IMR-90 (cell line): Measurements from ENCODE around the gene GOLGA8B. TPM values are rescaled to one million over a fixed set of nuclear protein-coding genes. Genes with fewer than 3 reads are reported as not detected.

Source experiments
- ATAC-seq: fragments of 200-7000 bp; cut with Tn5 transposase; 2 replicates; pipeline ENCODE4 v1.9.1; 2020; ENCODE audit warnings: low read depth, mild to moderate bottlenecking, moderate library complexity
- BruUV-seq: library from RNA; stranded (reverse); fragments of 400-500 nt; replicated peaks from 2 replicates; lab custom pipeline; 2021; lab: Mats Ljungman, UMichigan
- CTCF ChIA-PET: fragments of 300-600 bp; formaldehyde crosslinking; extraction: SDS; loops from one replicate; lab custom pipeline; 2021; ENCODE audit warnings: antibody characterized with exemption; lab: Yijun Ruan, JAX
- POLR2A ChIA-PET: fragments of 300-600 bp; sonication (Branson Sonifier 250); formaldehyde crosslinking; loops from one replicate; lab custom pipeline; 2022; ENCODE audit warnings: antibody characterized with exemption; ENCODE audit not compliant: unreplicated experiment; lab: Charles Lee
- DNase-seq: peaks from one replicate; pipeline ENCODE4 v3.0.0; 2013
- H2AFZ ChIP-seq: replicated peaks from 2 replicates; pipeline ENCODE3; 2013; ENCODE audit warnings: low read length, mild to moderate bottlenecking; ENCODE audit not compliant: poor library complexity
- H2AK5ac ChIP-seq: 2 replicates; pipeline ENCODE4 v1.6.1; 2013; ENCODE audit warnings: low read depth, low read length, inconsistent platforms
- H2AK9ac ChIP-seq: replicated peaks from 2 replicates; pipeline ENCODE3; 2013; ENCODE audit warnings: mild to moderate bottlenecking, low read depth, low read length, moderate library complexity; ENCODE audit not compliant: poor library complexity
- H2BK120ac ChIP-seq: 2 replicates; pipeline ENCODE4 v1.6.1; 2013; ENCODE audit warnings: low read depth, low read length, inconsistent platforms
- H2BK15ac ChIP-seq: 3 replicates; pipeline ENCODE4 v1.6.1; 2013; ENCODE audit warnings: low read depth, low read length, inconsistent platforms
- H2BK20ac ChIP-seq: 2 replicates; pipeline ENCODE4 v1.6.1; 2013; ENCODE audit warnings: low read depth, mild to moderate bottlenecking, inconsistent platforms, low read length, moderate library complexity
- H2BK5ac ChIP-seq: 2 replicates; pipeline ENCODE4 v1.6.1; 2013; ENCODE audit warnings: mild to moderate bottlenecking, low read depth, low read length, inconsistent platforms; ENCODE audit not compliant: poor library complexity, severe bottlenecking
- H3K14ac ChIP-seq: replicated peaks from 2 replicates; pipeline ENCODE4 v1.6.1; 2013; ENCODE audit warnings: low read depth, low read length, inconsistent platforms
- H3K18ac ChIP-seq: 2 replicates; pipeline ENCODE4 v1.6.1; 2013; ENCODE audit warnings: low read depth, low read length, control low read depth
- H3K23ac ChIP-seq: 2 replicates; pipeline ENCODE4 v1.6.1; 2013; ENCODE audit warnings: low read depth, low read length, inconsistent platforms
- H3K27ac ChIP-seq: 2 replicates; pipeline ENCODE4 v1.5.1; 2013; ENCODE audit warnings: mild to moderate bottlenecking, control low read depth, low read length; ENCODE audit not compliant: insufficient read depth
- H3K27me3 ChIP-seq: 2 replicates; pipeline ENCODE4 v1.6.1; 2013; ENCODE audit warnings: low read length; ENCODE audit not compliant: control insufficient read depth, insufficient read depth
- H3K36me3 ChIP-seq: 2 replicates; pipeline ENCODE4 v1.6.1; 2013; ENCODE audit warnings: low read length, mixed read lengths; ENCODE audit not compliant: control insufficient read depth, insufficient read depth
- H3K4ac ChIP-seq: 2 replicates; pipeline ENCODE4 v1.6.1; 2013; ENCODE audit warnings: low read depth, low read length, inconsistent platforms
- H3K4me1 ChIP-seq: 2 replicates; pipeline ENCODE4 v1.6.1; 2013; ENCODE audit warnings: low read length, mixed read lengths; ENCODE audit not compliant: control insufficient read depth, insufficient read depth
- H3K4me2 ChIP-seq: 2 replicates; pipeline ENCODE4 v1.6.1; 2013; ENCODE audit warnings: low read depth, mild to moderate bottlenecking, control low read depth, low read length, moderate library complexity
- H3K4me3 ChIP-seq: 2 replicates; pipeline ENCODE4 v1.5.1; 2013; ENCODE audit warnings: low read depth, mild to moderate bottlenecking, control low read depth, low read length, moderate library complexity; ENCODE audit not compliant: insufficient read depth
- H3K56ac ChIP-seq: 2 replicates; pipeline ENCODE4 v1.6.1; 2013; ENCODE audit warnings: low read length, inconsistent platforms; ENCODE audit not compliant: insufficient read depth; ENCODE audit errors: extremely low read depth
- H3K79me1 ChIP-seq, 2 experiments: 2 replicates each; pipeline ENCODE4 v1.6.1; 2013; ENCODE audit warnings: low read length in 2 of 2, inconsistent platforms in 1 of 2, low read depth in 1 of 2
- H3K9ac ChIP-seq: 2 replicates; pipeline ENCODE4 v1.6.1; 2013; ENCODE audit warnings: low read depth, low read length, control low read depth
- H3K9me1 ChIP-seq: 2 replicates; pipeline ENCODE4 v1.6.1; 2013; ENCODE audit warnings: low read length, inconsistent platforms; ENCODE audit not compliant: insufficient read depth
- H3K9me3 ChIP-seq: 2 replicates; pipeline ENCODE4 v1.6.1; 2013; ENCODE audit warnings: low read length; ENCODE audit not compliant: control insufficient read depth, insufficient read depth
- H4K20me1 ChIP-seq: 2 replicates; pipeline ENCODE4 v1.6.1; 2013; ENCODE audit warnings: low read length, inconsistent platforms; ENCODE audit not compliant: insufficient read depth
- H4K5ac ChIP-seq: 2 replicates; pipeline ENCODE4 v1.6.1; 2013; ENCODE audit warnings: mild to moderate bottlenecking, low read depth, low read length, control low read depth
- H4K8ac ChIP-seq, 2 experiments: 2 replicates each; pipeline ENCODE4 v1.6.1; 2013; ENCODE audit warnings: low read depth in 2 of 2, low read length in 2 of 2, control low read depth in 1 of 2, inconsistent platforms in 1 of 2
- H4K91ac ChIP-seq: 2 replicates; pipeline ENCODE4 v1.6.1; 2013; ENCODE audit warnings: low read depth, low read length, inconsistent platforms; ENCODE audit not compliant: insufficient read depth
- BHLHE40 ChIP-seq: fragments of 150-350 bp; IDR thresholded peaks from 2 replicates; pipeline ENCODE4 v1.6.1; 2016; ENCODE audit warnings: mild to moderate bottlenecking, low read depth, low read length
- CEBPB ChIP-seq: IDR thresholded peaks from 2 replicates; pipeline ENCODE4 v1.6.1; 2012; ENCODE audit warnings: low read depth, low read length, improper control_type of control experiment
- CHD1 ChIP-seq: IDR thresholded peaks from 2 replicates; pipeline ENCODE4 v1.6.1; 2012; ENCODE audit warnings: low read depth, low read length, improper control_type of control experiment
- CTCF ChIP-seq: conservative IDR thresholded peaks from 2 replicates; pipeline ENCODE4 v1.5.1; 2012; ENCODE audit warnings: mild to moderate bottlenecking, low read depth, low read length, improper control_type of control experiment
- ELK1 ChIP-seq: fragments of 150-350 bp; IDR thresholded peaks from 2 replicates; pipeline ENCODE4 v1.6.1; 2016; ENCODE audit warnings: low read depth, mild to moderate bottlenecking, low read length, moderate library complexity, borderline replicate concordance
- FOS ChIP-seq: fragments of 150-350 bp; IDR thresholded peaks from 2 replicates; pipeline ENCODE4 v1.6.1; 2016; ENCODE audit warnings: low read depth, low read length
- MAFK ChIP-seq: IDR thresholded peaks from 2 replicates; pipeline ENCODE4 v1.6.1; 2012; ENCODE audit warnings: low read depth, low read length, improper control_type of control experiment
- MAZ ChIP-seq: IDR thresholded peaks from 2 replicates; pipeline ENCODE4 v1.6.1; 2012; ENCODE audit warnings: low read depth, mild to moderate bottlenecking, low read length, improper control_type of control experiment, moderate library complexity, borderline replicate concordance
- MXI1 ChIP-seq: IDR thresholded peaks from 2 replicates; pipeline ENCODE4 v1.6.1; 2012; ENCODE audit warnings: low read depth, mild to moderate bottlenecking, low read length, moderate library complexity, borderline replicate concordance
- NFE2L2 ChIP-seq: fragments of 150-350 bp; IDR thresholded peaks from 2 replicates; pipeline ENCODE4 v1.6.1; 2016; ENCODE audit warnings: low read depth, mild to moderate bottlenecking, low read length
- POLR2A ChIP-seq: IDR thresholded peaks from 2 replicates; pipeline ENCODE4 v1.6.1; 2012; ENCODE audit warnings: mild to moderate bottlenecking, low read depth, low read length
- RAD21 ChIP-seq: IDR thresholded peaks from 2 replicates; pipeline ENCODE4 v1.6.1; 2012; ENCODE audit warnings: low read length, improper control_type of control experiment
- RFX5 ChIP-seq: IDR thresholded peaks from 2 replicates; pipeline ENCODE4 v1.8.0; 2012; ENCODE audit warnings: low read depth, mild to moderate bottlenecking, low read length, moderate library complexity
- SMC3 ChIP-seq: fragments of 150-350 bp; IDR thresholded peaks from 2 replicates; pipeline ENCODE4 v1.6.1; 2016; ENCODE audit warnings: low read depth, mild to moderate bottlenecking, antibody characterized with exemption, low read length, moderate library complexity
- USF2 ChIP-seq: fragments of 150-350 bp; IDR thresholded peaks from 2 replicates; pipeline ENCODE4 v1.6.1; 2017; ENCODE audit warnings: mild to moderate bottlenecking, antibody characterized with exemption, low read length, low read depth
- WGBS, 2 experiments: methylation state at CpG; one replicate each; pipeline versions ENCODE4 v1.1.5 to v1.1.7; 2013; ENCODE audit warnings: missing lambda C conversion rate in 2 of 2; ENCODE audit not compliant: insufficient read length in 1 of 2; ENCODE audit errors: extremely low coverage in 2 of 2; 5-methylcytosine and 5-hydroxymethylcytosine counted together
- dilution Hi-C: fragments of 300-500 bp; cut with HindIII; formaldehyde crosslinking; loops from one replicate; pipeline ENCODE4 v1.14.3; 2018; ENCODE audit warnings: low sequenced_read_pairs; ENCODE audit not compliant: unreplicated experiment
- in situ Hi-C: fragments of 300-500 bp; cut with MboI; formaldehyde crosslinking; loops from 3 replicates; pipeline ENCODE4 v1.14.3; 2019; ENCODE audit warnings: low sequenced_read_pairs, inconsistent platforms, mixed read lengths
- intact Hi-C: fragments of 100-400 bp; cut with micrococcal nuclease; formaldehyde crosslinking; loops from 2 replicates; pipeline ENCODE4 v1.10.0; 2022
- polyA plus RNA-seq, 3 experiments: library from polyadenylated mRNA; depleted of rRNA; stranded (reverse); fragments of >200 nt; gene quantifications; 2 replicates each; pipeline ENCODE4 v1.2.3, GENCODE V29; 2012; ENCODE audit warnings: low replicate concordance in 1 of 3
- total RNA-seq: library from RNA; depleted of rRNA; stranded (reverse); fragments of >200 nt; gene quantifications from 2 replicates; pipeline ENCODE4 v1.2.3, GENCODE V29; 2012

Gene GOLGA8B
- total and polyA plus RNA-seq, 2 of the 4 experiments (the other 2 are of a cell fraction): 7.7 to 31.6 TPM

- POLR2A ChIA-PET: no interaction called here
- Histone ChIP-seq H2BK5ac (no peak overlapping the region), H3K9me1 (peaks cover 2% of the 10 kb centered on the region; the same call in 1 of the 2 replicates), H2BK20ac (no peak overlapping the region), H2BK120ac (no peak overlapping the region), H3K23ac (no peak overlapping the region), H2BK15ac (no peak overlapping the region), H3K36me3 (no peaks in the 10 kb centered on the region), H3K27ac (no peak overlapping the region), H3K4me3 (no peak overlapping the region), H3K9me3 (no peaks in the 10 kb centered on the region), H3K56ac (no peak overlapping the region), H3K4me2 (no peak overlapping the region), H3K14ac (no peak overlapping the region), H3K27me3 (peaks cover 12% of the 10 kb centered on the region), H3K4ac (no peak overlapping the region), H3K4me1 (no peaks in the 10 kb centered on the region), H4K8ac (no peak overlapping the region), H3K9ac (no peak overlapping the region), H3K18ac (no peak overlapping the region), H3K79me1 (no peaks in the 10 kb centered on the region), H4K91ac (no peak overlapping the region), H4K5ac (no peak overlapping the region), H2AFZ (no peak overlapping the region), H2AK9ac (no peak overlapping the region), H4K20me1 (no peaks in the 10 kb centered on the region), H2AK5ac (no peak overlapping the region)
- no peak for ATAC-seq
- in situ Hi-C loops: loop anchor here (25.0 kb wide), 2 partner anchors 362 to 487 kb away; partner anchors contain the start of genes EMC4, EMC7 and PGBD4
- intact Hi-C loops: no loop called here
- no CpG with 5 or more reads among the region's 2 CpGs for WGBS, 2 experiments
- dilution Hi-C loops: no loop called here
- CTCF ChIA-PET: no interaction called here
- no peak for DNase-seq
- no TSS peak for BruUV-seq
- TF ChIP-seq MXI1: no peak
- TF ChIP-seq CEBPB: no peak
- no peak for TF ChIP-seq RAD21
- no peak for TF ChIP-seq RFX5
- no peak for TF ChIP-seq SMC3
- no peak for TF ChIP-seq USF2
- no peak for TF ChIP-seq NFE2L2
- TF ChIP-seq MAFK: no peak
- TF ChIP-seq MAZ: no peak
- no peak for TF ChIP-seq CTCF
- TF ChIP-seq CHD1: no peak
- TF ChIP-seq FOS: no peak
- TF ChIP-seq POLR2A: no peak
- no peak for TF ChIP-seq BHLHE40
- TF ChIP-seq ELK1: no peak
Observed at GRCh38 chr15:34598799-34599585, 15.5 kb upstream of the GOLGA8B start.
